HG02759 (cell line): ENCODE results near the gene TMEM205.
A peak's percentile ranks its signal among the peaks of the same experiment; 100 is the strongest.
"Not testable (repeated sequence)": the region's sequence is repeated elsewhere in the genome, so short reads cannot be mapped to it uniquely, and the experiment has no call there.

Source experiments
- ATAC-seq: cut with Tn5 transposase; IDR thresholded peaks from one replicate; pipeline ENCODE4 v1.9.1; 2021; ENCODE audit warnings: mild to moderate bottlenecking, moderate library complexity; ENCODE audit not compliant: unreplicated experiment

TMEM205 gene

GRCh38 chr19:11373166-11373884 is 27.3 kb upstream of the TMEM205 start:
- ATAC-seq, result no peak

GRCh38 chr19:11370744-11371143 is 24.7 kb upstream of the TMEM205 start:
- ATAC-seq, result no peak

- no peak for ATAC-seq
Measured at GRCh38 chr19:11367528-11367927, 21.5 kb upstream of the TMEM205 start.

GRCh38 chr19:11365557-11366117 is 19.6 kb upstream of the TMEM205 start:
- ATAC-seq, result no peak

GRCh38 chr19:11364935-11365334 is 18.9 kb upstream of the TMEM205 start:
- no peak for ATAC-seq

- ATAC-seq, result no peak
Measured at GRCh38 chr19:11364296-11364904, 18.3 kb upstream of the TMEM205 start.

GRCh38 chr19:11363881-11364280 is 17.8 kb upstream of the TMEM205 start:
- no peak for ATAC-seq

GRCh38 chr19:11361771-11362731 is 16.0 kb upstream of the TMEM205 start:
- ATAC-seq, result no peak

- ATAC-seq, result no peak
Measured at GRCh38 chr19:11361037-11361770, 15.1 kb upstream of the TMEM205 start.

- no peak for ATAC-seq
Measured at GRCh38 chr19:11359421-11359820, 13.4 kb upstream of the TMEM205 start.

- ATAC-seq, result no peak
Measured at GRCh38 chr19:11356676-11357550, 10.8 kb upstream of the TMEM205 start.

GRCh38 chr19:11356074-11356397 is 10.0 kb upstream of the TMEM205 start:
- ATAC-seq, result no peak

- ATAC-seq, result peak; percentile 65
Measured at GRCh38 chr19:11355160-11356073, 9.3 kb upstream of the TMEM205 start, which contains the start of gene PLPPR2. Gene PLPPR2, plus strand, starts transcription at chr19:11355432. Its CDS starts 2,242 bp downstream, at chr19:11357674.

- ATAC-seq, result not testable (repeated sequence)
Measured at GRCh38 chr19:11354102-11354501, 8.0 kb upstream of the TMEM205 start.

- ATAC-seq, result no peak
Measured at GRCh38 chr19:11349171-11349570, 3.1 kb upstream of the TMEM205 start.

GRCh38 chr19:11347546-11348039 is 1.5 kb upstream of the TMEM205 start:
- no peak for ATAC-seq

- ATAC-seq, result no peak
Measured at GRCh38 chr19:11345122-11345803, 805 bp downstream of the TMEM205 start.

GRCh38 chr19:11342429-11342828 is 3.6 kb downstream of the TMEM205 start:
- ATAC-seq, result no peak
